OCI-LY7 (cell line): ENCODE measurements around the gene MRPS26. TPM values are rescaled to one million over a fixed set of nuclear protein-coding genes. Genes with fewer than 3 reads are reported as not detected.

Experiments
- BruUV-seq: library from RNA; stranded (reverse); fragments of 400-500 nt; replicated peaks from 2 replicates; lab custom pipeline; 2021; lab: Mats Ljungman, UMichigan
- CTCF ChIA-PET: fragments of 300-600 bp; sonication (Branson Sonifier 250); formaldehyde crosslinking; loops from one replicate; lab custom pipeline; 2022; ENCODE audit warnings: antibody characterized with exemption; ENCODE audit not compliant: unreplicated experiment; lab: Charles Lee
- POLR2A ChIA-PET: fragments of 300-600 bp; sonication (Branson Sonifier 250); formaldehyde crosslinking; loops from one replicate; lab custom pipeline; 2022; ENCODE audit warnings: antibody characterized with exemption; lab: Charles Lee
- DNase-seq: peaks from one replicate; pipeline ENCODE4 v3.0.0-alpha.2; 2015; ENCODE audit warnings: low spot score
- H2AFZ ChIP-seq: fragments of 200-600 bp; sonication (generic), shearing (Covaris generic); 2 replicates; pipeline ENCODE4 v1.6.1; 2014; ENCODE audit warnings: mild to moderate bottlenecking, antibody characterized with exemption, low read length, moderate library complexity
- H3K27ac ChIP-seq: fragments of 200-600 bp; sonication (generic); 2 replicates; pipeline ENCODE4 v1.5.1; 2014; ENCODE audit warnings: mixed run types, low read depth, mild to moderate bottlenecking, moderate library complexity, low read length, inconsistent platforms; ENCODE audit not compliant: poor library complexity, severe bottlenecking
- H3K36me3 ChIP-seq: fragments of 200-600 bp; sonication (generic); 2 replicates; pipeline ENCODE4 v1.6.1; 2014; ENCODE audit warnings: mild to moderate bottlenecking, antibody characterized with exemption, low read length, moderate library complexity, mixed read lengths; ENCODE audit not compliant: insufficient read depth
- H3K4me1 ChIP-seq: fragments of 200-600 bp; sonication (generic); 2 replicates; pipeline ENCODE4 v1.5.1; 2014; ENCODE audit warnings: mild to moderate bottlenecking, low read length; ENCODE audit not compliant: insufficient read depth, poor library complexity, severe bottlenecking
- H3K4me2 ChIP-seq: fragments of 200-600 bp; sonication (generic); 2 replicates; pipeline ENCODE4 v1.6.1; 2014; ENCODE audit warnings: mild to moderate bottlenecking, low read length
- H3K4me3 ChIP-seq: fragments of 200-600 bp; sonication (generic); 2 replicates; pipeline ENCODE4 v1.5.1; 2014; ENCODE audit warnings: mild to moderate bottlenecking, low read depth, low read length; ENCODE audit not compliant: poor library complexity, severe bottlenecking
- H3K79me2 ChIP-seq: fragments of 200-600 bp; sonication (generic); 2 replicates; pipeline ENCODE4 v1.6.1; 2016; ENCODE audit warnings: low read depth, mild to moderate bottlenecking, low read length, moderate library complexity, mixed read lengths; ENCODE audit not compliant: insufficient read depth
- H3K9me2 ChIP-seq: fragments of 200-600 bp; sonication (generic); 2 replicates; pipeline ENCODE4 v1.6.1; 2016; ENCODE audit warnings: mild to moderate bottlenecking, low read length, mixed read lengths; ENCODE audit not compliant: insufficient read depth
- H3K9me3 ChIP-seq: fragments of 200-600 bp; sonication (generic); 2 replicates; pipeline ENCODE4 v1.6.1; 2014; ENCODE audit warnings: mild to moderate bottlenecking, mixed run types, low read length, mixed read lengths
- H4K20me1 ChIP-seq: fragments of 200-600 bp; sonication (generic); 2 replicates; pipeline ENCODE4 v1.6.1; 2014; ENCODE audit warnings: mild to moderate bottlenecking, antibody characterized with exemption, low read length, moderate library complexity, mixed read lengths; ENCODE audit not compliant: insufficient read depth
- EZH2phosphoT487 ChIP-seq: fragments of 200-600 bp; sonication (generic); IDR thresholded peaks from 2 replicates; pipeline ENCODE4 v1.6.1; 2018; ENCODE audit warnings: low read depth, borderline replicate concordance, mild to moderate bottlenecking, mixed run types, antibody characterized with exemption, low read length, moderate library complexity, mixed read lengths
- intact Hi-C: fragments of 100-400 bp; cut with micrococcal nuclease; formaldehyde crosslinking; loops from one replicate; pipeline ENCODE4 v1.10.0; 2022; ENCODE audit not compliant: unreplicated experiment
- total RNA-seq, 2 experiments: library from RNA; depleted of rRNA in 1 of 2; stranded (reverse); fragments of >200 nt in 1 of 2; shearing (Covaris generic) in 1 of 2; gene quantifications; 2 replicates each; pipeline ENCODE4 v1.2.3, GENCODE V29; 2014 to 2022
- TF ChIP-seq, protein P1 (sequence below): fragments of 200-600 bp; sonication (generic); conservative IDR thresholded peaks from 2 replicates; pipeline ENCODE4 v1.5.1; 2014; ENCODE audit warnings: mild to moderate bottlenecking, antibody characterized with exemption, low read length, moderate library complexity, mixed read lengths

The MRPS26 gene
- total RNA-seq, 2 experiments from 2014 or later, result 73.2 to 78.1 TPM

DNA sequence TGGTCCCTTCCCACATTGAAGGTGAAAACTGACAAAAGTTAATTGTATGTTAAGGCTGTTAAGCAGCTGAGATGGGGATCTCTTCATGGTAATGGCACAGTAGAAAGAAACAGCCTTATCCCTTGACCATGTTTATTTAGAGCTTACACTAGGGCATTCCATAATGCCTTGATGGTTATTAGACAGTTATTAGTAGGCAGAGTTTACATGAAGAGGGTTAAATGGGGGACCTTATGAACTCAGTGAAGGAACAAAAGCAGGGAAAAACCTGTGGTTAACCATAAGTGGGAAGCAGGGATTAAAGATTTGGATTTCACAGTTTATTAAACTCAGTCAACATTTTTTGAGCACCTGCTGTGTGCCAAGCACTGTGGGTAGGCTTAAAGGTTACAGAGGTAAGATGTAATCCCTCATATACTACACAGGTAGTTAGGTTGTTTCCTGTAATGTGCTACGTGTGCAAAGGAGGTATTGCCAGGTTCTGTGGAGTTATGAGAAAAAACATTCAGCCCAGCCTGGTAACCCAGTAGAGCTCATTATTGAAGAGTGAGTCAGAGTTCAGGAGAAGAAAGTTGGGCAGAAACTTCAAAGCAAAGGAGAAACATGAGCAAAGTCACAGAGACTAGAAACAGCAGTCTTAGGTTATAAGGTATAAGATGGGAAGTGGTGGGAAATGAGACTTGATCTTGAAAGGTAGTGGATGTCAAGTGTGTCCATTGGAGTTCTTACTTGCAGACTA is 34.7 kb upstream of the MRPS26 start:
- CTCF ChIA-PET, result no interaction called here
- intact Hi-C loops, result no loop called here
- H3K4me2 ChIP-seq, result no peak overlapping the region
- H2AFZ ChIP-seq, result no peak overlapping the region
- H3K27ac ChIP-seq, result no peak overlapping the region
- H3K36me3 ChIP-seq, result peaks cover 71% of the 10 kb centered on the region
- H3K4me3 ChIP-seq, result no peak overlapping the region
- no peaks in the 10 kb centered on the region for H4K20me1 ChIP-seq
- POLR2A ChIA-PET, result interaction anchor here (0.6 kb wide), 1 partner anchor 236 kb away, joined by 5 read pairs; no protein-coding TSS in a partner anchor
- DNase-seq, result no peak
- H3K79me2 ChIP-seq, result no peaks in the 10 kb centered on the region
- BruUV-seq, result no TSS peak
- no peaks in the 10 kb centered on the region for H3K9me2 ChIP-seq
- no peaks in the 10 kb centered on the region for H3K9me3 ChIP-seq
- TF ChIP-seq, protein P1, sequence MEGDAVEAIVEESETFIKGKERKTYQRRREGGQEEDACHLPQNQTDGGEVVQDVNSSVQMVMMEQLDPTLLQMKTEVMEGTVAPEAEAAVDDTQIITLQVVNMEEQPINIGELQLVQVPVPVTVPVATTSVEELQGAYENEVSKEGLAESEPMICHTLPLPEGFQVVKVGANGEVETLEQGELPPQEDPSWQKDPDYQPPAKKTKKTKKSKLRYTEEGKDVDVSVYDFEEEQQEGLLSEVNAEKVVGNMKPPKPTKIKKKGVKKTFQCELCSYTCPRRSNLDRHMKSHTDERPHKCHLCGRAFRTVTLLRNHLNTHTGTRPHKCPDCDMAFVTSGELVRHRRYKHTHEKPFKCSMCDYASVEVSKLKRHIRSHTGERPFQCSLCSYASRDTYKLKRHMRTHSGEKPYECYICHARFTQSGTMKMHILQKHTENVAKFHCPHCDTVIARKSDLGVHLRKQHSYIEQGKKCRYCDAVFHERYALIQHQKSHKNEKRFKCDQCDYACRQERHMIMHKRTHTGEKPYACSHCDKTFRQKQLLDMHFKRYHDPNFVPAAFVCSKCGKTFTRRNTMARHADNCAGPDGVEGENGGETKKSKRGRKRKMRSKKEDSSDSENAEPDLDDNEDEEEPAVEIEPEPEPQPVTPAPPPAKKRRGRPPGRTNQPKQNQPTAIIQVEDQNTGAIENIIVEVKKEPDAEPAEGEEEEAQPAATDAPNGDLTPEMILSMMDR, result no peak
- no peak for TF ChIP-seq EZH2phosphoT487
- H3K4me1 ChIP-seq, result no peaks in the 10 kb centered on the region

DNA sequence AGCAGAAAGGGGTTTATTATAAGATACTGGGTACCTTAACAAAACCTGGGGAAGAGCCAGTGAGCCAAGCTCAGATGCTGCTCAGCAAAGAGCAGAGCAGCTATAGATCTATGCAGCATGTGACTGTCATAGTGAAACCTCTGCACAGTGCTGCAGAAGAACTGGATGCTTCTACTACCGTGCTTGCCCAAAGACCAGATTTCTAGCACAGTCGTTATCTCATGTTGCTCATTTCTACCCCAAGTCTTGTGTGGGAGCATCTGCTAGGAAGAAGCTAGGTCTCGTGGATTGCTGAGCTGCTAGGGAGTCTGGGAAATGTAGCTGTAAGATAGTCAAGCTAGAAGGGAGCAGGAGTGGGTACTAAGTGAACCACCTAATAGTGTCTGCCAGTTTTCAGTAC is 34.1 kb upstream of the MRPS26 start:
- no peak overlapping the region for H3K4me2 ChIP-seq
- H3K9me2 ChIP-seq, result no peaks in the 10 kb centered on the region
- no peak overlapping the region for H3K4me3 ChIP-seq
- no TSS peak for BruUV-seq
- no peak for DNase-seq
- H3K79me2 ChIP-seq, result no peaks in the 10 kb centered on the region
- H2AFZ ChIP-seq, result no peak overlapping the region
- ChIA-PET POLR2A (no interaction called here), CTCF (no interaction called here)
- intact Hi-C loops, result no loop called here
- no peaks in the 10 kb centered on the region for H3K9me3 ChIP-seq
- H3K27ac ChIP-seq, result no peak overlapping the region
- H4K20me1 ChIP-seq, result no peaks in the 10 kb centered on the region
- no peaks in the 10 kb centered on the region for H3K4me1 ChIP-seq
- peaks cover 72% of the 10 kb centered on the region for H3K36me3 ChIP-seq
- no peak for TF ChIP-seq EZH2phosphoT487
- TF ChIP-seq, protein P1, result no peak

DNA sequence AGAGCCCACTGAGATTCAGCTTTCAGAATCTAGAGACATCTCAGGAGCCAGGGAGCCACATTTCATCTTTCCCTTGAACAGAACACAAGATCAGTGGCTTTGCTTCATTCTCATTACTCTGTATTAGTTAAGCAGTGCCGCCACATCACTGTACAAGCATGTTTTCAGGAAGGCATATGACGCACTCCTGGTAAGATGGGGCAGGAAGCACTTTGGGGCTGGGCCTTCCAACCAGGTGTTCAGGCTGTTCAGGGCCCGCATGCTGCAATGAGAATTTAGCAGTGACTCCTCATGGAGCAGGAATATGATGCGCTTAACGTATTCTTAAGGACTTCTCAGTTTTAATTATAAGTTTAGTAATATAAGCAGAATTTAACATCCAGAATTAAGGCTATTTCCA is 32.1 kb upstream of the MRPS26 start:
- Histone ChIP-seq H3K4me1 (no peaks in the 10 kb centered on the region), H2AFZ (no peak overlapping the region), H3K36me3 (peaks cover 66% of the 10 kb centered on the region), H3K79me2 (no peaks in the 10 kb centered on the region), H3K9me2 (no peaks in the 10 kb centered on the region), H3K9me3 (no peaks in the 10 kb centered on the region), H3K4me2 (no peak overlapping the region), H3K27ac (no peak overlapping the region), H3K4me3 (no peak overlapping the region), H4K20me1 (no peaks in the 10 kb centered on the region)
- no peak for TF ChIP-seq EZH2phosphoT487
- TF ChIP-seq, protein P1, result no peak
- DNase-seq, result no peak
- ChIA-PET CTCF (no interaction called here), POLR2A (no interaction called here)
- BruUV-seq, result no TSS peak
- intact Hi-C loops, result no loop called here
